Occipital lobe (tissue), 2 donors: ENCODE data around the gene GOSR1. TPM values are rescaled to one million over a fixed set of nuclear protein-coding genes. Genes with fewer than 3 reads are reported as not detected.
"Not testable (repeated sequence)": the region's sequence is repeated elsewhere in the genome, so short reads cannot be mapped to it uniquely, and the experiment has no call there.

Source experiments
- DNase-seq: peaks from one replicate; lab custom pipeline; 2025; lab: John Stamatoyannopoulos, UW
- total RNA-seq: library from RNA; depleted of rRNA; stranded (reverse); fragments of >200 nt; gene quantifications from one replicate; pipeline ENCODE4 v1.2.3, GENCODE V29; 2014

The GOSR1 gene
- total RNA-seq, 1 donor from 2014 or later = 27.9 TPM

GRCh38 chr17:30561766-30562165 is 84.6 kb downstream of the GOSR1 start:
- not testable (repeated sequence) for DNase-seq

GRCh38 chr17:30563131-30563904 is 86.1 kb downstream of the GOSR1 start:
- DNase-seq = not testable (repeated sequence)

GRCh38 chr17:30563905-30564390 is 86.7 kb downstream of the GOSR1 start:
- not testable (repeated sequence) for DNase-seq

- not testable (repeated sequence) for DNase-seq
Observed at GRCh38 chr17:30564422-30565072, 87.3 kb downstream of the GOSR1 start.

GRCh38 chr17:30565073-30565935 is 88.1 kb downstream of the GOSR1 start:
- DNase-seq = no peak

- DNase-seq = not testable (repeated sequence)
Observed at GRCh38 chr17:30566104-30566503, 88.9 kb downstream of the GOSR1 start.

GRCh38 chr17:30566516-30567225 is 89.5 kb downstream of the GOSR1 start:
- DNase-seq = not testable (repeated sequence)

GRCh38 chr17:30567231-30568116 is 90.3 kb downstream of the GOSR1 start:
- DNase-seq = no peak

- DNase-seq = no peak
Observed at GRCh38 chr17:30568117-30568430, 90.9 kb downstream of the GOSR1 start.

- DNase-seq = not testable (repeated sequence)
Observed at GRCh38 chr17:30569531-30570175, 92.4 kb downstream of the GOSR1 start.

GRCh38 chr17:30570191-30570590 is 93.0 kb downstream of the GOSR1 start:
- no peak for DNase-seq

- DNase-seq = no peak
Observed at GRCh38 chr17:30570596-30571265, 93.5 kb downstream of the GOSR1 start.

GRCh38 chr17:30571404-30571803 is 94.2 kb downstream of the GOSR1 start:
- DNase-seq = not testable (repeated sequence)

GRCh38 chr17:30571921-30572320 is 94.7 kb downstream of the GOSR1 start:
- no peak for DNase-seq

GRCh38 chr17:30572651-30573554 is 95.7 kb downstream of the GOSR1 start:
- DNase-seq = not testable (repeated sequence)

GRCh38 chr17:30573603-30574175 is 96.5 kb downstream of the GOSR1 start:
- DNase-seq = no peak

- not testable (repeated sequence) for DNase-seq
Observed at GRCh38 chr17:30574309-30574708, 97.1 kb downstream of the GOSR1 start.

- not testable (repeated sequence) for DNase-seq
Observed at GRCh38 chr17:30574806-30575205, 97.6 kb downstream of the GOSR1 start.
